DOHH2 (cell line): ENCODE data around the gene SLIT1.

Experiments used
- H3F3A ChIP-seq: fragments of 200-600 bp; sonication (generic), shearing (Covaris generic); 2 replicates; pipeline ENCODE4 v1.6.0; 2016; ENCODE audit warnings: antibody characterized with exemption, mild to moderate bottlenecking; ENCODE audit not compliant: control insufficient read depth, insufficient read depth
- H3K27ac ChIP-seq: fragments of 200-600 bp; sonication (generic); 2 replicates; pipeline ENCODE4 v1.5.1; 2014; ENCODE audit warnings: low read depth, mild to moderate bottlenecking, low read length, moderate library complexity
- H3K27me3 ChIP-seq: fragments of 200-600 bp; sonication (generic); 2 replicates; pipeline ENCODE4 v1.6.1; 2014; ENCODE audit warnings: mild to moderate bottlenecking, low read length, mixed read lengths; ENCODE audit not compliant: control insufficient read depth
- H3K36me3 ChIP-seq: fragments of 200-600 bp; sonication (generic); 2 replicates; pipeline ENCODE4 v1.6.1; 2014; ENCODE audit warnings: mild to moderate bottlenecking, low read length, moderate library complexity, mixed read lengths; ENCODE audit not compliant: control insufficient read depth
- H3K4me1 ChIP-seq: fragments of 200-600 bp; sonication (generic); 2 replicates; pipeline ENCODE4 v1.6.1; 2014; ENCODE audit warnings: mild to moderate bottlenecking, low read length, mixed read lengths; ENCODE audit not compliant: control insufficient read depth
- H3K4me2 ChIP-seq: fragments of 200-600 bp; sonication (generic); 2 replicates; pipeline ENCODE4 v1.6.0; 2014; ENCODE audit warnings: mild to moderate bottlenecking, low read length, moderate library complexity
- H3K4me3 ChIP-seq: fragments of 200-600 bp; sonication (generic); 2 replicates; pipeline ENCODE4 v1.5.1; 2014; ENCODE audit warnings: mild to moderate bottlenecking, low read length, mixed read lengths
- H3K79me2 ChIP-seq: fragments of 200-600 bp; sonication (generic); 2 replicates; pipeline ENCODE4 v1.6.1; 2014; ENCODE audit warnings: mild to moderate bottlenecking, low read length, mixed read lengths; ENCODE audit not compliant: control insufficient read depth
- H3K9me2 ChIP-seq: fragments of 200-600 bp; sonication (generic); replicated peaks from 2 replicates; pipeline ENCODE4 v1.6.1; 2014; ENCODE audit warnings: mild to moderate bottlenecking, low read length, mixed read lengths; ENCODE audit not compliant: control insufficient read depth
- H3K9me3 ChIP-seq: fragments of 200-600 bp; sonication (generic); 2 replicates; pipeline ENCODE4 v1.6.1; 2014; ENCODE audit warnings: antibody characterized with exemption, low read length, mixed read lengths; ENCODE audit not compliant: control insufficient read depth, insufficient read depth
- H4K20me1 ChIP-seq: fragments of 200-600 bp; sonication (generic); 2 replicates; pipeline ENCODE4 v1.6.0; 2014; ENCODE audit warnings: low read depth, mild to moderate bottlenecking, antibody characterized with exemption, low read length, moderate library complexity; ENCODE audit not compliant: control insufficient read depth, insufficient read depth
- CTCF ChIP-seq: fragments of 200-600 bp; sonication (generic); IDR thresholded peaks from one replicate; pipeline ENCODE4 v1.5.1; 2014; ENCODE audit warnings: antibody characterized with exemption, mild to moderate bottlenecking, low read depth, low read length; ENCODE audit not compliant: poor library complexity, severe bottlenecking
- EZH2phosphoT487 ChIP-seq: fragments of 200-600 bp; sonication (generic); IDR thresholded peaks from 2 replicates; pipeline ENCODE4 v1.6.1; 2017; ENCODE audit warnings: borderline replicate concordance, mild to moderate bottlenecking, antibody characterized with exemption, low read length, moderate library complexity, mixed read lengths

Gene SLIT1

GRCh38 chr10:97075421-97075820, 110.3 kb downstream of the SLIT1 start:
- H3K4me2 ChIP-seq: no peak overlapping the region
- H3K36me3 ChIP-seq: no peaks in the 10 kb centered on the region
- no peaks in the 10 kb centered on the region for H3K9me2 ChIP-seq
- peaks cover 13% of the 10 kb centered on the region for H3K27me3 ChIP-seq
- no peak for TF ChIP-seq EZH2phosphoT487
- H3F3A ChIP-seq: no peaks in the 10 kb centered on the region
- H3K27ac ChIP-seq: no peak overlapping the region
- H3K4me1 ChIP-seq: no peaks in the 10 kb centered on the region
- H4K20me1 ChIP-seq: no peaks in the 10 kb centered on the region
- no peaks in the 10 kb centered on the region for H3K79me2 ChIP-seq
- H3K9me3 ChIP-seq: no peaks in the 10 kb centered on the region
- H3K4me3 ChIP-seq: no peak overlapping the region

- Histone ChIP-seq H3K4me1 (no peaks in the 10 kb centered on the region), H3K4me3 (no peak overlapping the region), H3K36me3 (no peaks in the 10 kb centered on the region), H3K27me3 (peaks cover 14% of the 10 kb centered on the region), H3K9me3 (no peaks in the 10 kb centered on the region), H3K4me2 (no peak overlapping the region), H3K27ac (no peak overlapping the region), H4K20me1 (no peaks in the 10 kb centered on the region), H3K79me2 (no peaks in the 10 kb centered on the region), H3F3A (no peaks in the 10 kb centered on the region), H3K9me2 (no peaks in the 10 kb centered on the region)
- TF ChIP-seq EZH2phosphoT487 (no peak), CTCF (no peak)
These were observed 111.3 kb downstream of the SLIT1 start for GRCh38 chr10:97074256-97075145.

- Histone ChIP-seq H3K9me3 (no peaks in the 10 kb centered on the region), H3K4me3 (no peak overlapping the region), H3K27ac (no peak overlapping the region), H3K4me2 (no peak overlapping the region), H4K20me1 (no peaks in the 10 kb centered on the region), H3K9me2 (no peaks in the 10 kb centered on the region), H3K79me2 (no peaks in the 10 kb centered on the region), H3K4me1 (no peaks in the 10 kb centered on the region), H3F3A (no peaks in the 10 kb centered on the region), H3K36me3 (no peaks in the 10 kb centered on the region), H3K27me3 (peaks cover 12% of the 10 kb centered on the region)
- no peak for TF ChIP-seq EZH2phosphoT487
- TF ChIP-seq CTCF: peak; percentile 87
These were observed 112.7 kb downstream of the SLIT1 start for GRCh38 chr10:97072851-97073665.
